Transverse colon (tissue), 3 donors: ENCODE measurements around the gene C12orf56.

Source experiments
- POLR2A ChIP-seq: fragments of 450-650 bp; IDR thresholded peaks from one replicate; pipeline ENCODE4 v1.6.1; 2016; ENCODE audit warnings: antibody characterized with exemption, mild to moderate bottlenecking, moderate library complexity
- TF ChIP-seq, protein P1 (sequence below), 5 experiments: fragments of 200-600 bp in 3 of 5; fragments of 450-650 bp in 2 of 5; sonication (generic) in 3 of 5; IDR thresholded peaks; 1 replicate in 2 of 5; 2 replicates in 3 of 5; pipeline ENCODE4 v1.5.1; 2016 to 2017; ENCODE audit warnings: antibody characterized with exemption in 5 of 5, inconsistent platforms in 3 of 5, mild to moderate bottlenecking in 2 of 5, moderate library complexity in 1 of 5

DNA sequence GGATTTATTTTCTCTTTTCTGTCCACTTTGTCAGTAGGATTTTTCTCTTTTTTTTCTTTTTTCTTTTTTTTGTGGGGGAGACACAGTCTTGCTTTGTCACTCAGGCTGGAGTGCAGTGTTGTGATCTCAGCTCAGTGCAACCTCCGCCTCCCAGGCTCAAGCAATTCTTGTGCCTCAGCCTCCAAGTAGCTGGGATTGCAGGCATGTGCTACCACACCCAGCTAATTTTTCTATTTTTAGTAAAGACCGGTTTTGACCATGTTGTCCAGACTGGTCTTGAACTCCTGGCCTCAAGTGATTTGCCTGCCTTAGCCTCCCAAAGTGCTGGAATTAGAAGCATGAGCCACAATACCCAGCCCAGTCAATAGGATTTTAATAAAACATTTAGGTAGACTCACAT is 40.3 kb upstream of the C12orf56 start:
- TF ChIP-seq, protein P1, sequence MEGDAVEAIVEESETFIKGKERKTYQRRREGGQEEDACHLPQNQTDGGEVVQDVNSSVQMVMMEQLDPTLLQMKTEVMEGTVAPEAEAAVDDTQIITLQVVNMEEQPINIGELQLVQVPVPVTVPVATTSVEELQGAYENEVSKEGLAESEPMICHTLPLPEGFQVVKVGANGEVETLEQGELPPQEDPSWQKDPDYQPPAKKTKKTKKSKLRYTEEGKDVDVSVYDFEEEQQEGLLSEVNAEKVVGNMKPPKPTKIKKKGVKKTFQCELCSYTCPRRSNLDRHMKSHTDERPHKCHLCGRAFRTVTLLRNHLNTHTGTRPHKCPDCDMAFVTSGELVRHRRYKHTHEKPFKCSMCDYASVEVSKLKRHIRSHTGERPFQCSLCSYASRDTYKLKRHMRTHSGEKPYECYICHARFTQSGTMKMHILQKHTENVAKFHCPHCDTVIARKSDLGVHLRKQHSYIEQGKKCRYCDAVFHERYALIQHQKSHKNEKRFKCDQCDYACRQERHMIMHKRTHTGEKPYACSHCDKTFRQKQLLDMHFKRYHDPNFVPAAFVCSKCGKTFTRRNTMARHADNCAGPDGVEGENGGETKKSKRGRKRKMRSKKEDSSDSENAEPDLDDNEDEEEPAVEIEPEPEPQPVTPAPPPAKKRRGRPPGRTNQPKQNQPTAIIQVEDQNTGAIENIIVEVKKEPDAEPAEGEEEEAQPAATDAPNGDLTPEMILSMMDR (IDR thresholded peaks at IDR 0.05), result no peak
- TF ChIP-seq POLR2A, result no peak
